Fibroblast of upper back skin (primary cell): ENCODE data around the gene NYAP1.

ENCODE experiments used
- DNase-seq: peaks from one replicate; pipeline ENCODE4 v3.0.0-alpha.2; 2013

The NYAP1 gene

GRCh38 chr7:100464210-100464660 lies 19.5 kb upstream of the NYAP1 start, which contains the start of gene SPACDR:
TSS of gene SPACDR (minus strand) at chr7:100464260. CDS start at chr7:100464025, 235 bp downstream.
- no peak for DNase-seq

GRCh38 chr7:100464791-100465190 lies 18.9 kb upstream of the NYAP1 start:
- no peak for DNase-seq

- DNase-seq, result no peak
Measured at GRCh38 chr7:100465299-100465698, 18.4 kb upstream of the NYAP1 start.

- DNase-seq, result peak; percentile 74
Measured at GRCh38 chr7:100465702-100466311, 17.9 kb upstream of the NYAP1 start.

GRCh38 chr7:100466653-100467605 lies 16.8 kb upstream of the NYAP1 start:
- no peak for DNase-seq

GRCh38 chr7:100467638-100468373 lies 15.9 kb upstream of the NYAP1 start:
- DNase-seq, result no peak

- DNase-seq, result peak; percentile 61
Measured at GRCh38 chr7:100469227-100470044, 14.3 kb upstream of the NYAP1 start.

- no peak for DNase-seq
Measured at GRCh38 chr7:100471021-100471420, 12.7 kb upstream of the NYAP1 start.

- no peak for DNase-seq
Measured at GRCh38 chr7:100472121-100472851, 11.4 kb upstream of the NYAP1 start.

- peak; percentile 32 for DNase-seq
Measured at GRCh38 chr7:100472854-100473499, 10.8 kb upstream of the NYAP1 start.

- DNase-seq, result no peak
Measured at GRCh38 chr7:100475549-100475948, 8.2 kb upstream of the NYAP1 start.

GRCh38 chr7:100476101-100476780 lies 7.5 kb upstream of the NYAP1 start:
- DNase-seq, result no peak

GRCh38 chr7:100476903-100477870 lies 6.5 kb upstream of the NYAP1 start:
- no peak for DNase-seq

- no peak for DNase-seq
Measured at GRCh38 chr7:100477871-100478267, 5.9 kb upstream of the NYAP1 start.

GRCh38 chr7:100478958-100479660 lies 4.6 kb upstream of the NYAP1 start, which contains the start of gene TSC22D4:
TSS of gene TSC22D4 (minus strand) at chr7:100479214. CDS start at chr7:100478038, 1,176 bp downstream.
- peak; percentile 93 for DNase-seq

GRCh38 chr7:100481466-100481865 lies 2.3 kb upstream of the NYAP1 start:
- DNase-seq, result no peak

- DNase-seq, result no peak
Measured at GRCh38 chr7:100482728-100483089, 1.0 kb upstream of the NYAP1 start.

GRCh38 chr7:100483090-100483721 lies 521 bp upstream of the NYAP1 start:
- DNase-seq, result peak; percentile 47
